Measurements from ENCODE around the gene MAGI2. TPM values are rescaled to one million over a fixed set of nuclear protein-coding genes. Genes with fewer than 3 reads are reported as not detected.

MAGI2 gene
- total and polyA plus RNA-seq, 4 donors, result 0.37 to 4.1 (median 1.4) TPM

GRCh38 chr7:78712111-78712510 is 741.4 kb downstream of the MAGI2 start:
- no peaks in the 10 kb centered on the region for H3K27me3 ChIP-seq (ENCODE audit: control insufficient read depth in 4 of 4, insufficient read depth in 4 of 4, low read length in 3 of 4)
- no peak overlapping the region for H3K4me3 ChIP-seq (ENCODE audit: low read depth in 1 of 3, low read length in 3 of 3)
- no peak for TF ChIP-seq FOXA2 (IDR thresholded peaks at IDR 0.05)
- no peak for TF ChIP-seq JUND (IDR thresholded peaks at IDR 0.05)
- TF ChIP-seq HNF4A (conservative IDR thresholded peaks at IDR 0.05), result no peak
- TF ChIP-seq CTCF (IDR thresholded peaks at IDR 0.05; ENCODE audit: low read depth, low read length, missing input control), result no peak
- TF ChIP-seq SP1 (IDR thresholded peaks at IDR 0.05), result no peak
- no peak for TF ChIP-seq RXRA (IDR thresholded peaks at IDR 0.05)
- TF ChIP-seq HNF4G (IDR thresholded peaks at IDR 0.05), result no peak
- TF ChIP-seq MAX (IDR thresholded peaks at IDR 0.05), result no peak
- TF ChIP-seq FOXA1 (IDR thresholded peaks at IDR 0.05), result no peak
- no peak for TF ChIP-seq YY1 (IDR thresholded peaks at IDR 0.05)
- TF ChIP-seq GABPA (IDR thresholded peaks at IDR 0.05 in 1 of 2, conservative IDR thresholded peaks at IDR 0.05 in 1 of 2), result no peak
- no peak for TF ChIP-seq ATF3 (IDR thresholded peaks at IDR 0.05)
- no peak for TF ChIP-seq TAF1 (conservative IDR thresholded peaks at IDR 0.05)
- TF ChIP-seq REST (IDR thresholded peaks at IDR 0.05), result no peak
- no peaks in the 10 kb centered on the region for H3K36me3 ChIP-seq (ENCODE audit: control insufficient read depth in 4 of 4, insufficient read depth in 3 of 4, low read depth in 1 of 4, low read length in 3 of 4)
- WGBS, result 91% methylated on average over 3 of the region's 3 CpGs
- no peaks in the 10 kb centered on the region for H3K4me1 ChIP-seq (ENCODE audit: control insufficient read depth in 4 of 4, insufficient read depth in 4 of 4, low read length in 3 of 4)
- no peak for DNase-seq (ENCODE audit: low spot score)
- no peak overlapping the region for H3K9ac ChIP-seq (ENCODE audit: low read depth in 1 of 2, low read length in 2 of 2)
- no peaks in the 10 kb centered on the region for H3K9me3 ChIP-seq (ENCODE audit: control insufficient read depth in 4 of 4, low read length in 3 of 4)
- H3K27ac ChIP-seq (ENCODE audit: low read depth in 1 of 2, low read length in 2 of 2), result no peak overlapping the region

GRCh38 chr7:78709658-78710057 is 743.8 kb downstream of the MAGI2 start:
- peaks cover 0 to 4% (median 0%) of the 10 kb centered on the region in 4 donors for H3K9me3 ChIP-seq (ENCODE audit: control insufficient read depth in 4 of 4, low read length in 3 of 4)
- no peaks in the 10 kb centered on the region for H3K4me1 ChIP-seq (ENCODE audit: control insufficient read depth in 4 of 4, insufficient read depth in 4 of 4, low read length in 3 of 4)
- no peak overlapping the region for H3K4me3 ChIP-seq (ENCODE audit: low read depth in 1 of 3, low read length in 3 of 3)
- 95% methylated on average over 1 of the region's 1 CpG for WGBS
- DNase-seq (ENCODE audit: low spot score), result no peak
- H3K36me3 ChIP-seq (ENCODE audit: control insufficient read depth in 4 of 4, insufficient read depth in 3 of 4, low read depth in 1 of 4, low read length in 3 of 4), result no peaks in the 10 kb centered on the region
- no peaks in the 10 kb centered on the region for H3K27me3 ChIP-seq (ENCODE audit: control insufficient read depth in 4 of 4, insufficient read depth in 4 of 4, low read length in 3 of 4)
- TF ChIP-seq MAX (IDR thresholded peaks at IDR 0.05) (no peak), FOXA1 (IDR thresholded peaks at IDR 0.05) (no peak)
- no peak overlapping the region for H3K9ac ChIP-seq (ENCODE audit: low read depth in 1 of 2, low read length in 2 of 2)
- H3K27ac ChIP-seq (ENCODE audit: low read depth in 1 of 2, low read length in 2 of 2), result no peak overlapping the region

Data from liver (tissue), 9 donors.